H1 (cell line): ENCODE measurements around the gene SRR. TPM values are rescaled to one million over a fixed set of nuclear protein-coding genes. Genes with fewer than 3 reads are reported as not detected.

Experiments used
- BACH1 ChIP-seq: IDR thresholded peaks from 2 replicates; pipeline ENCODE4 v1.6.1; 2012; ENCODE audit warnings: low read length, improper control_type of control experiment
- CTBP2 ChIP-seq: IDR thresholded peaks from 2 replicates; pipeline ENCODE4 v1.7.0; 2011; ENCODE audit warnings: borderline replicate concordance, mild to moderate bottlenecking, moderate library complexity, mixed read lengths, low read length; ENCODE audit not compliant: insufficient read depth, insufficient read length
- KDM1A ChIP-seq: fragments of 200-600, 300-600 bp; sonication (generic); IDR thresholded peaks from 2 replicates; pipeline ENCODE4 v1.7.1; 2016; ENCODE audit warnings: mild to moderate bottlenecking, low read length, borderline replicate concordance
- NANOG ChIP-seq: IDR thresholded peaks from 2 replicates; pipeline ENCODE4 v1.6.1; 2011; ENCODE audit warnings: low read length, low read depth, mild to moderate bottlenecking, inconsistent platforms; ENCODE audit not compliant: insufficient read depth, poor library complexity, severe bottlenecking
- POLR2A ChIP-seq, 2 experiments: IDR thresholded peaks; 1 replicate in 1 of 2; 2 replicates in 1 of 2; pipeline ENCODE4 v1.6.1; 2011; ENCODE audit warnings: low read depth in 2 of 2, low read length in 2 of 2, mild to moderate bottlenecking in 2 of 2; ENCODE audit errors: control extremely low read depth in 1 of 2
- RFX5 ChIP-seq: IDR thresholded peaks from 2 replicates; pipeline ENCODE4 v1.6.1; 2011; ENCODE audit warnings: low read depth, low read length, improper control_type of control experiment, borderline replicate concordance
- SIN3A ChIP-seq, 2 experiments: IDR thresholded peaks in 1 of 2; conservative IDR thresholded peaks in 1 of 2; 2 replicates each; pipeline ENCODE4 v1.6.1; 2011 to 2012; ENCODE audit warnings: low read length in 2 of 2, improper control_type of control experiment in 1 of 2, low read depth in 1 of 2, mild to moderate bottlenecking in 1 of 2
- SP4 ChIP-seq: IDR thresholded peaks from 2 replicates; pipeline ENCODE4 v1.6.1; 2012; ENCODE audit warnings: low read length, inconsistent platforms
- TAF7 ChIP-seq: optimal IDR thresholded peaks from 2 replicates; pipeline ENCODE3; 2011; ENCODE audit warnings: low read depth, mild to moderate bottlenecking, inconsistent platforms, low read length, moderate library complexity, borderline replicate concordance
- polyA plus RNA-seq, 7 experiments: library from polyadenylated mRNA; depleted of rRNA in 3 of 7; stranded (reverse) in 5 of 7; unstranded in 2 of 7; fragments of >200 nt in 5 of 7; fragments of 200-250 nt in 2 of 7; gene quantifications; 1 replicate in 5 of 7; 2 replicates in 1 of 7; 4 replicates in 1 of 7; pipeline versions ENCODE4 v1.2.1 to v1.2.3, GENCODE V29; 2011 to 2013; ENCODE audit warnings: missing spikeins in 2 of 7, mixed read lengths in 2 of 7
- total RNA-seq: library from RNA; stranded (reverse); fragmentation: NEBNext Ultra II Directional; extraction: Animal tissue kit (Norgen Biotek cat#: 25700); gene quantifications from 2 replicates; pipeline ENCODE4 v1.2.1, GENCODE V29; 2021
- TF ChIP-seq, protein P1 (sequence below): IDR thresholded peaks from 2 replicates; pipeline ENCODE4 v1.6.1; 2011; ENCODE audit warnings: low read length, improper control_type of control experiment
- TF ChIP-seq, protein P2 (sequence below): IDR thresholded peaks from 2 replicates; pipeline ENCODE4 v1.6.1; 2012; ENCODE audit warnings: inconsistent platforms

SRR gene
- total and polyA plus RNA-seq, 2 of the 8 experiments (the other 6 are each of a cell fraction or from before 2014, with no cell fraction given), result 3.6 to 4.5 TPM

DNA sequence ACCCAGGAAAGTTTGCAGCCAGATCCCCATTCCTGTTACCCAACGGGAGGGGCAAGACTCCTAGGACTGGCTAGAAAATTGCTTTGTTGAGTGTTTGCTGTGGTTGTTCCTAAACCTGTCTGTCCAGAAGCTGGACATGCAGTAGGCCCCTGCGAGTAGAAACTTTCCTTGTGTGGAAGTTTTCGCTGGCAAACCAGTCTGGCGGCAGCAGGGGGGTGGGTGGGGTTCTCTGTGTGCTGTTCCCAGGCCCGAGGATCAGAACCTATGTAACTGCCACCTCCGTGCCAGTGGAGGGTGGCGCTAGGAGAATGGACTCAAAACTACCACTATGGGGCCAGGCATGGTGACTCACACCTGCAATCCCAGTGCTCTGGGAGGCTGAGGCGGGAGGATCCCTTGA is 42.7 kb downstream of the SRR start (continued):
- no peak for TF ChIP-seq SP4
- TF ChIP-seq RFX5, result no peak
- TF ChIP-seq CTBP2, result no peak
- no peak for TF ChIP-seq SIN3A (conservative IDR thresholded peaks at IDR 0.05 in 1 of 2, IDR thresholded peaks at IDR 0.05 in 1 of 2; ENCODE audit: low read depth in 1 of 2, low read length in 2 of 2)
- TF ChIP-seq KDM1A, result no peak
- TF ChIP-seq TAF7, result no peak
- no peak for TF ChIP-seq BACH1
- TF ChIP-seq NANOG, result no peak
- TF ChIP-seq, protein P1, sequence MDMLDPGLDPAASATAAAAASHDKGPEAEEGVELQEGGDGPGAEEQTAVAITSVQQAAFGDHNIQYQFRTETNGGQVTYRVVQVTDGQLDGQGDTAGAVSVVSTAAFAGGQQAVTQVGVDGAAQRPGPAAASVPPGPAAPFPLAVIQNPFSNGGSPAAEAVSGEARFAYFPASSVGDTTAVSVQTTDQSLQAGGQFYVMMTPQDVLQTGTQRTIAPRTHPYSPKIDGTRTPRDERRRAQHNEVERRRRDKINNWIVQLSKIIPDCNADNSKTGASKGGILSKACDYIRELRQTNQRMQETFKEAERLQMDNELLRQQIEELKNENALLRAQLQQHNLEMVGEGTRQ, result no peak
- TF ChIP-seq POLR2A (IDR thresholded peaks at IDR 0.05; ENCODE audit: control extremely low read depth in 1 of 2, low read depth in 2 of 2, low read length in 2 of 2), result no peak
- TF ChIP-seq, protein P2, sequence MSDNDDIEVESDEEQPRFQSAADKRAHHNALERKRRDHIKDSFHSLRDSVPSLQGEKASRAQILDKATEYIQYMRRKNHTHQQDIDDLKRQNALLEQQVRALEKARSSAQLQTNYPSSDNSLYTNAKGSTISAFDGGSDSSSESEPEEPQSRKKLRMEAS, result no peak
- TF ChIP-seq, all 59 proteins: peak for 0
